Measurements from ENCODE around the gene SFT2D1.

The SFT2D1 gene

GRCh38 chr6:166382933-166383801 is 40.8 kb upstream of the SFT2D1 start, which contains the start of gene MPC1:
Gene MPC1, minus strand, starts transcription at chr6:166382940. Its CDS starts 64 bp downstream, at chr6:166382876.
- TF ChIP-seq CTCF (IDR thresholded peaks at IDR 0.05; ENCODE audit: borderline replicate concordance, control extremely low read depth, extremely low read depth, insufficient read depth, missing control alignments): peak; percentile 20
- in situ Hi-C loops (cut with MboI; ENCODE audit: low sequenced_read_pairs, unreplicated experiment): loop anchor here (10.0 kb wide), 1 partner anchor 108 kb away; no protein-coding TSS in a partner anchor

GRCh38 chr6:166382500-166382932 is 40.2 kb upstream of the SFT2D1 start:
- peak; percentile 45 for DNase-seq (ENCODE audit: low spot score)
- in situ Hi-C loops (cut with MboI; ENCODE audit: low sequenced_read_pairs, unreplicated experiment): loop anchor here (10.0 kb wide), 1 partner anchor 108 kb away; no protein-coding TSS in a partner anchor
- no peak for TF ChIP-seq CTCF (IDR thresholded peaks at IDR 0.05; ENCODE audit: borderline replicate concordance, control extremely low read depth, extremely low read depth, insufficient read depth, missing control alignments)

More at GRCh38 chr6:166382933-166383801, 40.8 kb upstream of the SFT2D1 start, which contains the start of gene MPC1:
- DNase-seq (ENCODE audit: low spot score): peak; percentile 97

GRCh38 chr6:166381733-166382499 is 39.6 kb upstream of the SFT2D1 start:
- DNase-seq (ENCODE audit: low spot score): peak; percentile 82
- peak; percentile 96 for TF ChIP-seq CTCF (IDR thresholded peaks at IDR 0.05; ENCODE audit: borderline replicate concordance, control extremely low read depth, extremely low read depth, insufficient read depth, missing control alignments)
- in situ Hi-C loops (cut with MboI; ENCODE audit: low sequenced_read_pairs, unreplicated experiment): loop anchor here (10.0 kb wide), 1 partner anchor 107 kb away; no protein-coding TSS in a partner anchor

GRCh38 chr6:166381381-166381732 is 39.0 kb upstream of the SFT2D1 start:
- no peak for DNase-seq (ENCODE audit: low spot score)
- no peak for TF ChIP-seq CTCF (IDR thresholded peaks at IDR 0.05; ENCODE audit: borderline replicate concordance, control extremely low read depth, extremely low read depth, insufficient read depth, missing control alignments)
- in situ Hi-C loops (cut with MboI; ENCODE audit: low sequenced_read_pairs, unreplicated experiment): loop anchor here (10.0 kb wide), 1 partner anchor 107 kb away; no protein-coding TSS in a partner anchor

GRCh38 chr6:166379800-166380199 is 37.5 kb upstream of the SFT2D1 start:
- TF ChIP-seq CTCF (IDR thresholded peaks at IDR 0.05; ENCODE audit: borderline replicate concordance, control extremely low read depth, extremely low read depth, insufficient read depth, missing control alignments): no peak
- in situ Hi-C loops (cut with MboI; ENCODE audit: low sequenced_read_pairs, unreplicated experiment): loop anchor here (10.0 kb wide), 1 partner anchor 105 kb away; no protein-coding TSS in a partner anchor

GRCh38 chr6:166379103-166379586 is 36.8 kb upstream of the SFT2D1 start:
- in situ Hi-C loops (cut with MboI; ENCODE audit: low sequenced_read_pairs, unreplicated experiment): no loop called here
- no peak for TF ChIP-seq CTCF (IDR thresholded peaks at IDR 0.05; ENCODE audit: borderline replicate concordance, control extremely low read depth, extremely low read depth, insufficient read depth, missing control alignments)
- DNase-seq (ENCODE audit: low spot score): no peak

More at GRCh38 chr6:166379800-166380199, 37.5 kb upstream of the SFT2D1 start:
- DNase-seq (ENCODE audit: low spot score): no peak
